ENCODE data around the gene LRRC28. TPM values are rescaled to one million over a fixed set of nuclear protein-coding genes. Genes with fewer than 3 reads are reported as not detected.

LRRC28 gene
- polyA plus RNA-seq, 1 of the 3 experiments (the other 2 are of a cell fraction): 15.2 TPM

DNA sequence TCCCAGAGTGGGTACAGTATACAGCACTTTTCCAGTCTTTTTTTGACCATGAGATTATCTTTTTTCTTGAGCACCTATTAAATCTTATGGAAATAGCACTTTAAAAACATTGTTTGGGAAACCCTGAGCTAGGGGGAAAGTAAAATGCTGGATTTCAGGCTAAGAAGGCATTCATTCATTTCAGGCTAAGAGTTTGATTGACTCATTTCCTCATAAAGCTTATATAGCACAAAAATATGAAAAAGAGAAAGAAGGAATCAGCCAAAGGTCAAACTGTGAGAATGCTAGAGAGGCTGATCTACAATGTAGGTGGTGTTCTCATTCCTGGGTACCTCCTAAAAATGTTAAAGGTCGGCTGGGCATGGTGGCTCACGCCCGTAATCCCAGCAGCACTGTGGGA lies 12.4 kb upstream of the LRRC28 start:
- no peaks in the 10 kb centered on the region for H3K9me3 ChIP-seq
- H3K4me3 ChIP-seq (ENCODE audit: low read depth in 2 of 2, low read length in 1 of 2): no peak overlapping the region
- no peak overlapping the region for H3K27ac ChIP-seq (ENCODE audit: low read depth in 2 of 2, low read length in 1 of 2)
- TF ChIP-seq ELF1 (IDR thresholded peaks at IDR 0.05) (no peak), CHD2 (IDR thresholded peaks at IDR 0.05; ENCODE audit: low read length, partially characterized antibody) (no peak), NRF1 (IDR thresholded peaks at IDR 0.05; ENCODE audit: low read depth, low read length) (no peak), FOSL2 (IDR thresholded peaks at IDR 0.05; ENCODE audit: borderline replicate concordance, low read depth) (no peak), YY1 (IDR thresholded peaks at IDR 0.05; ENCODE audit: low read depth) (no peak), TCF12 (IDR thresholded peaks at IDR 0.05) (no peak)
- TF ChIP-seq, protein P1, sequence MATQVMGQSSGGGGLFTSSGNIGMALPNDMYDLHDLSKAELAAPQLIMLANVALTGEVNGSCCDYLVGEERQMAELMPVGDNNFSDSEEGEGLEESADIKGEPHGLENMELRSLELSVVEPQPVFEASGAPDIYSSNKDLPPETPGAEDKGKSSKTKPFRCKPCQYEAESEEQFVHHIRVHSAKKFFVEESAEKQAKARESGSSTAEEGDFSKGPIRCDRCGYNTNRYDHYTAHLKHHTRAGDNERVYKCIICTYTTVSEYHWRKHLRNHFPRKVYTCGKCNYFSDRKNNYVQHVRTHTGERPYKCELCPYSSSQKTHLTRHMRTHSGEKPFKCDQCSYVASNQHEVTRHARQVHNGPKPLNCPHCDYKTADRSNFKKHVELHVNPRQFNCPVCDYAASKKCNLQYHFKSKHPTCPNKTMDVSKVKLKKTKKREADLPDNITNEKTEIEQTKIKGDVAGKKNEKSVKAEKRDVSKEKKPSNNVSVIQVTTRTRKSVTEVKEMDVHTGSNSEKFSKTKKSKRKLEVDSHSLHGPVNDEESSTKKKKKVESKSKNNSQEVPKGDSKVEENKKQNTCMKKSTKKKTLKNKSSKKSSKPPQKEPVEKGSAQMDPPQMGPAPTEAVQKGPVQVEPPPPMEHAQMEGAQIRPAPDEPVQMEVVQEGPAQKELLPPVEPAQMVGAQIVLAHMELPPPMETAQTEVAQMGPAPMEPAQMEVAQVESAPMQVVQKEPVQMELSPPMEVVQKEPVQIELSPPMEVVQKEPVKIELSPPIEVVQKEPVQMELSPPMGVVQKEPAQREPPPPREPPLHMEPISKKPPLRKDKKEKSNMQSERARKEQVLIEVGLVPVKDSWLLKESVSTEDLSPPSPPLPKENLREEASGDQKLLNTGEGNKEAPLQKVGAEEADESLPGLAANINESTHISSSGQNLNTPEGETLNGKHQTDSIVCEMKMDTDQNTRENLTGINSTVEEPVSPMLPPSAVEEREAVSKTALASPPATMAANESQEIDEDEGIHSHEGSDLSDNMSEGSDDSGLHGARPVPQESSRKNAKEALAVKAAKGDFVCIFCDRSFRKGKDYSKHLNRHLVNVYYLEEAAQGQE (IDR thresholded peaks at IDR 0.05; ENCODE audit: low read depth, low read length): no peak
- H3F3A ChIP-seq (replicated peaks; ENCODE audit: insufficient read depth): no peaks in the 10 kb centered on the region
- no peaks in the 10 kb centered on the region for H3K9me2 ChIP-seq
- POLR2A ChIA-PET: no interaction called here
- no peaks in the 10 kb centered on the region for H3K36me3 ChIP-seq (replicated peaks in 1 of 2; ENCODE audit: control insufficient read depth in 1 of 2, insufficient read depth in 2 of 2, low read length in 1 of 2)
- H3K27me3 ChIP-seq (ENCODE audit: insufficient read depth): no peaks in the 10 kb centered on the region
- 65% methylated on average over 3 of the region's 3 CpGs for WGBS (ENCODE audit: low lambda C conversion rate)
- H4K20me1 ChIP-seq (ENCODE audit: insufficient read depth): no peaks in the 10 kb centered on the region
- DNase-seq: no peak
- H2AFZ ChIP-seq (ENCODE audit: low read depth): no peak overlapping the region
- H3K4me2 ChIP-seq: no peak overlapping the region
- CTCF ChIA-PET: no interaction called here
- H3K4me1 ChIP-seq (ENCODE audit: control insufficient read depth in 1 of 2, insufficient read depth in 2 of 2, low read depth in 1 of 2, low read length in 1 of 2): no peaks in the 10 kb centered on the region
- H3K79me2 ChIP-seq (ENCODE audit: insufficient read depth): no peaks in the 10 kb centered on the region
- H3K9ac ChIP-seq: no peak overlapping the region

DNA sequence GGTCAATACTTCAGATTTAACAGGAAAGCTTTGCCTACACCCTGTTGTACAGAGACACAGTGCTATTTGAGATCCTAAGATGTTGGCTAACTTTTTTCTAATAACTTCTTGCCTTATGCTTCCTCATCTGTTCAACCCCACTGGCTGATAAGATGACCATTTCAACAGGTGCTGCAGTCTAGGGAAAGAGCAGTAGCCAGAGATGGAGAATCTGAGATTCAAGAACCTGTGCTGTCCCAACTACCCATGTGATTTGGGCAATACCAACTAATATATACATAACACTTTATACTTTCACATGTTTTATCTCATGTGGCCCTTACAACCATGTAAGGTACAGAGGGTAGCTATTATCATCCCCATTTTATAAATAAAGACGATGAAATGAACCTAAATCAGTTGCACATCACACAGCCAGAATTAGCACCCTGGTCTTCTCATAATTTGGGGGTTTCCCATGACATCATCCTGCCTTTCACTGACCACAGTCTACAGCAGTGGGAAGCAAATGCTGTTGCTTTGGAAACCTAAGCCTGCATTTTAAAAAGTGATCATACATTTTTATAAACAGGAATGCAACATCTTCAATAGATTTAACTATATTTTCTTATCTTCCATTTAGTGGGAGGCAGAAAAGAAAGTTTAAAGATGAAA lies 11.6 kb upstream of the LRRC28 start:
- ChIA-PET POLR2A (no interaction called here), CTCF (no interaction called here)
- H3F3A ChIP-seq (replicated peaks; ENCODE audit: insufficient read depth): no peaks in the 10 kb centered on the region
- TF ChIP-seq RAD21 (IDR thresholded peaks at IDR 0.05; ENCODE audit: low read length) (no peak), RCOR1 (IDR thresholded peaks at IDR 0.05; ENCODE audit: low read length) (no peak), FOSL2 (IDR thresholded peaks at IDR 0.05; ENCODE audit: borderline replicate concordance, low read depth) (no peak), EZH2phosphoT487 (IDR thresholded peaks at IDR 0.05; ENCODE audit: borderline replicate concordance, low read depth) (no peak), SIN3A (IDR thresholded peaks at IDR 0.05; ENCODE audit: borderline replicate concordance, low read depth, low read length) (no peak), MXI1 (IDR thresholded peaks at IDR 0.05; ENCODE audit: low read depth, low read length) (no peak)
- TF ChIP-seq, protein P2, sequence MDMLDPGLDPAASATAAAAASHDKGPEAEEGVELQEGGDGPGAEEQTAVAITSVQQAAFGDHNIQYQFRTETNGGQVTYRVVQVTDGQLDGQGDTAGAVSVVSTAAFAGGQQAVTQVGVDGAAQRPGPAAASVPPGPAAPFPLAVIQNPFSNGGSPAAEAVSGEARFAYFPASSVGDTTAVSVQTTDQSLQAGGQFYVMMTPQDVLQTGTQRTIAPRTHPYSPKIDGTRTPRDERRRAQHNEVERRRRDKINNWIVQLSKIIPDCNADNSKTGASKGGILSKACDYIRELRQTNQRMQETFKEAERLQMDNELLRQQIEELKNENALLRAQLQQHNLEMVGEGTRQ (IDR thresholded peaks at IDR 0.05; ENCODE audit: borderline replicate concordance, low read depth, low read length): no peak
- TF ChIP-seq, protein P1 (IDR thresholded peaks at IDR 0.05; ENCODE audit: low read depth, low read length): no peak
- TF ChIP-seq, protein P3, sequence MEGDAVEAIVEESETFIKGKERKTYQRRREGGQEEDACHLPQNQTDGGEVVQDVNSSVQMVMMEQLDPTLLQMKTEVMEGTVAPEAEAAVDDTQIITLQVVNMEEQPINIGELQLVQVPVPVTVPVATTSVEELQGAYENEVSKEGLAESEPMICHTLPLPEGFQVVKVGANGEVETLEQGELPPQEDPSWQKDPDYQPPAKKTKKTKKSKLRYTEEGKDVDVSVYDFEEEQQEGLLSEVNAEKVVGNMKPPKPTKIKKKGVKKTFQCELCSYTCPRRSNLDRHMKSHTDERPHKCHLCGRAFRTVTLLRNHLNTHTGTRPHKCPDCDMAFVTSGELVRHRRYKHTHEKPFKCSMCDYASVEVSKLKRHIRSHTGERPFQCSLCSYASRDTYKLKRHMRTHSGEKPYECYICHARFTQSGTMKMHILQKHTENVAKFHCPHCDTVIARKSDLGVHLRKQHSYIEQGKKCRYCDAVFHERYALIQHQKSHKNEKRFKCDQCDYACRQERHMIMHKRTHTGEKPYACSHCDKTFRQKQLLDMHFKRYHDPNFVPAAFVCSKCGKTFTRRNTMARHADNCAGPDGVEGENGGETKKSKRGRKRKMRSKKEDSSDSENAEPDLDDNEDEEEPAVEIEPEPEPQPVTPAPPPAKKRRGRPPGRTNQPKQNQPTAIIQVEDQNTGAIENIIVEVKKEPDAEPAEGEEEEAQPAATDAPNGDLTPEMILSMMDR (IDR thresholded peaks at IDR 0.05): no peak
- TF ChIP-seq, protein P4, sequence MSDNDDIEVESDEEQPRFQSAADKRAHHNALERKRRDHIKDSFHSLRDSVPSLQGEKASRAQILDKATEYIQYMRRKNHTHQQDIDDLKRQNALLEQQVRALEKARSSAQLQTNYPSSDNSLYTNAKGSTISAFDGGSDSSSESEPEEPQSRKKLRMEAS (IDR thresholded peaks at IDR 0.05; ENCODE audit: low read depth): no peak
- no peaks in the 10 kb centered on the region for H3K27me3 ChIP-seq (ENCODE audit: insufficient read depth)
- no peak overlapping the region for H3K27ac ChIP-seq (ENCODE audit: low read depth in 2 of 2, low read length in 1 of 2)
- no peak for DNase-seq
- WGBS (ENCODE audit: low lambda C conversion rate): 78% methylated on average over 1 of the region's 1 CpG
- H2AFZ ChIP-seq (ENCODE audit: low read depth): no peak overlapping the region
- no peaks in the 10 kb centered on the region for H4K20me1 ChIP-seq (ENCODE audit: insufficient read depth)
- peaks cover 0 to 3% of the 10 kb centered on the region in 2 experiments for H3K36me3 ChIP-seq (replicated peaks in 1 of 2; ENCODE audit: control insufficient read depth in 1 of 2, insufficient read depth in 2 of 2, low read length in 1 of 2)
- H3K9me3 ChIP-seq: no peaks in the 10 kb centered on the region
- no peaks in the 10 kb centered on the region for H3K9me2 ChIP-seq
- no peaks in the 10 kb centered on the region for H3K4me1 ChIP-seq (ENCODE audit: control insufficient read depth in 1 of 2, insufficient read depth in 2 of 2, low read depth in 1 of 2, low read length in 1 of 2)
- no peak overlapping the region for H3K4me2 ChIP-seq
- no peaks in the 10 kb centered on the region for H3K79me2 ChIP-seq (ENCODE audit: insufficient read depth)
- H3K9ac ChIP-seq: no peak overlapping the region
- no peak overlapping the region for H3K4me3 ChIP-seq (ENCODE audit: low read depth in 2 of 2, low read length in 1 of 2)
